ENCODE data around the gene SORBS2. TPM values are rescaled to one million over a fixed set of nuclear protein-coding genes. Genes with fewer than 3 reads are reported as not detected.

SORBS2 gene
- total RNA-seq, 4 donors from 2014 or later = 640 to 1,569 (median 1,016) TPM

- Histone ChIP-seq H3K36me3 (peaks cover 0 to 26% of the 10 kb centered on the region in 2 donors), H3K4me3 (no peak overlapping the region), H3K9me3 (no peaks in the 10 kb centered on the region), H3K27me3 (no peaks in the 10 kb centered on the region), H3K4me1 (peaks cover 3 to 18% (median 5%) of the 10 kb centered on the region in 3 donors), H3K27ac (peak overlapping the region in 3 of 4 donors; percentile 15 to 56 (median 19))
- TF ChIP-seq, protein P1, sequence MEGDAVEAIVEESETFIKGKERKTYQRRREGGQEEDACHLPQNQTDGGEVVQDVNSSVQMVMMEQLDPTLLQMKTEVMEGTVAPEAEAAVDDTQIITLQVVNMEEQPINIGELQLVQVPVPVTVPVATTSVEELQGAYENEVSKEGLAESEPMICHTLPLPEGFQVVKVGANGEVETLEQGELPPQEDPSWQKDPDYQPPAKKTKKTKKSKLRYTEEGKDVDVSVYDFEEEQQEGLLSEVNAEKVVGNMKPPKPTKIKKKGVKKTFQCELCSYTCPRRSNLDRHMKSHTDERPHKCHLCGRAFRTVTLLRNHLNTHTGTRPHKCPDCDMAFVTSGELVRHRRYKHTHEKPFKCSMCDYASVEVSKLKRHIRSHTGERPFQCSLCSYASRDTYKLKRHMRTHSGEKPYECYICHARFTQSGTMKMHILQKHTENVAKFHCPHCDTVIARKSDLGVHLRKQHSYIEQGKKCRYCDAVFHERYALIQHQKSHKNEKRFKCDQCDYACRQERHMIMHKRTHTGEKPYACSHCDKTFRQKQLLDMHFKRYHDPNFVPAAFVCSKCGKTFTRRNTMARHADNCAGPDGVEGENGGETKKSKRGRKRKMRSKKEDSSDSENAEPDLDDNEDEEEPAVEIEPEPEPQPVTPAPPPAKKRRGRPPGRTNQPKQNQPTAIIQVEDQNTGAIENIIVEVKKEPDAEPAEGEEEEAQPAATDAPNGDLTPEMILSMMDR (IDR thresholded peaks at IDR 0.05) = no peak
- no peak for TF ChIP-seq POLR2AphosphoS5 (IDR thresholded peaks at IDR 0.05)
- no peak for TF ChIP-seq EP300 (IDR thresholded peaks at IDR 0.05)
- no peak for TF ChIP-seq POLR2A (IDR thresholded peaks at IDR 0.05)
- ATAC-seq = no peak
- 21 to 50% methylated on average over 4 of the region's 4 CpGs for WGBS, 2 donors (ENCODE audit: low coverage in 1 of 2)
Observed at GRCh38 chr4:185608185-185608584, 203.8 kb downstream of the SORBS2 start.

DNA sequence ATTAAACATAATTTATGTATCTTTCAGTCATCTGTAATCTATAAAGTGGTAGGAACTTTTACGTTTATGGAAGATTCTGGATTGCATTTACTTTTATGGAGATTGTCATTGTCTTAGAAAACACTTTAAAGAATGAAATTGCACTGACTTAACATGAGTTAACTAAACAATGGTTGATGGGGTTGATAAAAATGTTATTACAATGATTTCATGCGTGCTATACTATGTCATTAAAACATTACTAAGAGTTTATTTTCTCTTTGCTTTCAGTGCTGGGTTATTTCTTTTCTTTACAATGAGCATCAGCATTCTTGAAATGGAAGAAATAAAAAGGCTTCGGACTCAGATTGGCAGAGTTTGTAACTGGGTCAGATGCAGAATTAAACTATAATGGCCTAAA lies 209.6 kb downstream of the SORBS2 start:
- no peaks in the 10 kb centered on the region for H3K9me3 ChIP-seq
- no peaks in the 10 kb centered on the region for H3K27me3 ChIP-seq
- H3K4me1 ChIP-seq = peaks cover 0 to 31% (median 8%) of the 10 kb centered on the region in 3 donors
- ATAC-seq = no peak
- no peak overlapping the region for H3K4me3 ChIP-seq
- peaks cover 0 to 12% of the 10 kb centered on the region in 2 donors for H3K36me3 ChIP-seq
- H3K27ac ChIP-seq = no peak overlapping the region
- TF ChIP-seq EP300 (IDR thresholded peaks at IDR 0.05) (no peak), POLR2A (IDR thresholded peaks at IDR 0.05) (no peak), POLR2AphosphoS5 (IDR thresholded peaks at IDR 0.05) (no peak)
- TF ChIP-seq, protein P1 (IDR thresholded peaks at IDR 0.05) = no peak
- WGBS, 2 donors (ENCODE audit: low coverage in 1 of 2) = 81 to 83% methylated on average over 3 of the region's 3 CpGs

DNA sequence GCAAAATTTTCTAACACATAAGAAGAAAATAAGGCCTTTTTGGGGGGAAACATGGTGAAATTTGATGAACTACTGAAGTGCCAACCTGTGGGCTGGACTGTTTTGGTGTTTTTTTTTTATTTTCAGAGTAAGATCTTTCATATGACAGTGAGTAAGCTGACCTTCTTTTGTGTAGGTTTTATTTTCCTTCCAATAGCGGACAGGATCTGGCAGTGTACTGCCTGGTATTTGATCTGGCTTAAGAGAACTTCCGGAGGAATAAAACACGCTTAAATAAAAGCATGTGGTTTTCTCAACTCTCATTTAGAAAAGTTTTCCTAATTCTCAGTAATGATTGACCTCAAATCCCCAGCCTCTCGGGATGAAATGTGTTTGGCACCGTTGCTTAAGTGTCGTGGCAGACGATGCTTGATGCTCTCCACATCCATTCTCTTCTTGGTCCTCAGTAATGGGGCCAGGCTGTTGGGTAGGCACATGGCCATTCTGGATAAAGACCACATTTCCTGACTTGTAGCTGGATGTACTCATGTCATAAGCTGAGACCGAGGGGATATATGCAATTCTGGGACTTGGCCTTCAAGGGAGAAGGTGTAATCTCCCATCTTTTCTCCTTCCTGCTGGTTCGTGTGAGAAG lies 211.1 kb downstream of the SORBS2 start:
- TF ChIP-seq EP300 (IDR thresholded peaks at IDR 0.05) = no peak
- TF ChIP-seq, protein P1 (IDR thresholded peaks at IDR 0.05) = no peak
- TF ChIP-seq POLR2A (IDR thresholded peaks at IDR 0.05) = no peak
- no peak for TF ChIP-seq POLR2AphosphoS5 (IDR thresholded peaks at IDR 0.05)
- peak overlapping the region in 2 of 4 donors; percentile 68 to 76 for H3K27ac ChIP-seq
- H3K27me3 ChIP-seq = no peaks in the 10 kb centered on the region
- WGBS, 2 donors (ENCODE audit: low coverage in 1 of 2) = 79 to 82% methylated on average over 7 to 8 of the region's 9 CpGs
- no peak overlapping the region for H3K4me3 ChIP-seq
- peaks cover 0 to 35% (median 8%) of the 10 kb centered on the region in 3 donors for H3K4me1 ChIP-seq
- H3K9me3 ChIP-seq = no peaks in the 10 kb centered on the region
- ATAC-seq = no peak
- H3K36me3 ChIP-seq = peaks cover 0 to 2% of the 10 kb centered on the region in 2 donors

DNA sequence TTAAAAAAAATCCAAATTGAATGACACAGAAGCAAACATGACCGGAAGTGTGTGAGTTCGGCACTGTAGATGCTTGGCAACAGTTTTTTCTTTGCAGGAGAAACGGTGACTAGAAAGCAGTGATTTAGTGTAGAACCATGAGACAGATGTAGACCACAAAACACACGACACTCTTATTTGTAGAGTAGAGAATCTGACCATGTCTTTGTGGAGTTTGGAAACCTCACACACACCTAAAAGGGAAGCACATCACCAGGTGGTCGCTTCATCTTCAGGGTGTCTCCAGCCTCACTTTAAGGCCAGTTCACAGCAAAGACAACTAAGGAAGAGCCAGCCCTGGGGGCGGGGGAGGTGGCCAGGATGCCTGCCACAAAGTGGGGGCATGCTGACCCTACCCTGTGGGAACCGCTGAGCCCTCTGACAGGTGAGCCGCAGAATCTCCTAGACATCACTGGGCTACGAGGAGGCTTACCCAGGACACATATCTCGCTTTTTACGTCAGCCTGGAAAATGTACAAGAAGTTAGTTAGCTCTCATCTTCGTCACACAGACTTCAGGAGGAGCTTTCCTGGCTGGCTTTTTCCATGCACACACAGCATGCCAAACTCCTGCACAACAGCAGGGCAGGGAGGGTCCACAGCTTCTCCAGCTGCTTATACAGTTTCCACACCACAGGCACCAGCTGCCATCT lies 212.3 kb downstream of the SORBS2 start:
- Histone ChIP-seq H3K36me3 (no peaks in the 10 kb centered on the region), H3K9me3 (no peaks in the 10 kb centered on the region), H3K4me3 (no peak overlapping the region), H3K4me1 (peaks cover 0 to 35% (median 8%) of the 10 kb centered on the region in 3 donors), H3K27ac (peak overlapping the region; percentile 40 to 76 (median 68)), H3K27me3 (no peaks in the 10 kb centered on the region)
- WGBS, 2 donors (ENCODE audit: low coverage in 1 of 2) = 39 to 40% methylated on average over 7 to 9 of the region's 12 CpGs
- TF ChIP-seq POLR2A (IDR thresholded peaks at IDR 0.05) (no peak), EP300 (IDR thresholded peaks at IDR 0.05) (peak; percentile 13), POLR2AphosphoS5 (IDR thresholded peaks at IDR 0.05) (peak; percentile 5)
- TF ChIP-seq, protein P1 (IDR thresholded peaks at IDR 0.05) = no peak
- peak; percentile 62 for ATAC-seq

Data from gastroesophageal sphincter (tissue), 4 donors.